Cardiac muscle cell (in vitro differentiated cells and primary cell): ENCODE measurements around the gene CHST2. TPM values are rescaled to one million over a fixed set of nuclear protein-coding genes. Genes with fewer than 3 reads are reported as not detected.

ENCODE experiments used
- DNase-seq, 2 donors: peaks; one replicate each; pipeline versions ENCODE4 v3.0.0 to v3.0.0-alpha.2; 2010 to 2017; ENCODE audit warnings: low read depth in 1 of 2, low spot score in 1 of 2
- H3K27ac ChIP-seq: fragments of 200-600 bp; sonication (generic); 2 replicates; pipeline ENCODE4 v1.5.1; 2016
- H3K27me3 ChIP-seq: fragments of 200-600 bp; sonication (generic); 2 replicates; pipeline ENCODE4 v1.6.0; 2016; ENCODE audit warnings: control low read depth
- H3K36me3 ChIP-seq: fragments of 200-600 bp; sonication (generic); 2 replicates; pipeline ENCODE4 v1.5.1; 2016; ENCODE audit warnings: control low read depth
- H3K4me1 ChIP-seq: fragments of 200-600 bp; sonication (generic); 2 replicates; pipeline ENCODE4 v1.8.1; 2017; ENCODE audit warnings: low read depth, mild to moderate bottlenecking, mixed run types
- H3K4me3 ChIP-seq: fragments of 200-600 bp; sonication (generic); 2 replicates; pipeline ENCODE4 v1.5.1; 2016; ENCODE audit warnings: mild to moderate bottlenecking
- H3K9me3 ChIP-seq: fragments of 200-600 bp; sonication (generic); 2 replicates; pipeline ENCODE4 v1.5.1; 2017; ENCODE audit warnings: low read depth, mild to moderate bottlenecking, control low read depth
- polyA plus RNA-seq: library from polyadenylated mRNA; unstranded; fragments of >200 nt; fragmentation: Nextera tagmentation; extraction: Ambion mirVana; gene quantifications from 2 replicates; pipeline ENCODE4 v1.2.1, GENCODE V29; 2016
- total RNA-seq: library from RNA; depleted of rRNA; stranded (reverse); fragments of >200 nt; gene quantifications from 2 replicates; pipeline ENCODE4 v1.2.3, GENCODE V29; 2016
- TF ChIP-seq, protein P1 (sequence below): IDR thresholded peaks from 2 replicates; pipeline ENCODE4 v1.5.1; 2012; ENCODE audit warnings: low read depth, mild to moderate bottlenecking, low read length

The CHST2 gene
- total and polyA plus RNA-seq, 2 experiments from 2014 or later, result 8.4 to 23.2 TPM

DNA sequence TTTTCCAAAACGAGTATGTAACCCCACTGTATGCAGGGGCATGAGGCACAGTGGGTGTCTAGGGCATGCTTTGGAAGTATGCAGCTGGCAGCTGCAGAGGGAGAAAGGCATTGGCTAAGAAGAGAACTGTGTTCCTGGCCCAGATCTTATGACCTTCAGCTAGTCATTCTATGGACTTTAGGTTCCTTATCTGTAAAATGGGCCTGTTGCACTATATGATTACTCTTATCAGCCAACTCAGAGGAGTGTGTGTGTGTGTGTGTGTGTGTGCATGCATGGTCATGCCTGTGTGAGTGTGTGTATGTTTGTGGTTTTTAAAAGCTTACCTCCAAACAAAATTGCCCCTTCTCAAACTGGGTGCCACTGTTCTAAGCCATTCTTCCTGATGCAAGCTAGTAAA, 27.4 kb upstream of the CHST2 start:
- TF ChIP-seq, protein P1, sequence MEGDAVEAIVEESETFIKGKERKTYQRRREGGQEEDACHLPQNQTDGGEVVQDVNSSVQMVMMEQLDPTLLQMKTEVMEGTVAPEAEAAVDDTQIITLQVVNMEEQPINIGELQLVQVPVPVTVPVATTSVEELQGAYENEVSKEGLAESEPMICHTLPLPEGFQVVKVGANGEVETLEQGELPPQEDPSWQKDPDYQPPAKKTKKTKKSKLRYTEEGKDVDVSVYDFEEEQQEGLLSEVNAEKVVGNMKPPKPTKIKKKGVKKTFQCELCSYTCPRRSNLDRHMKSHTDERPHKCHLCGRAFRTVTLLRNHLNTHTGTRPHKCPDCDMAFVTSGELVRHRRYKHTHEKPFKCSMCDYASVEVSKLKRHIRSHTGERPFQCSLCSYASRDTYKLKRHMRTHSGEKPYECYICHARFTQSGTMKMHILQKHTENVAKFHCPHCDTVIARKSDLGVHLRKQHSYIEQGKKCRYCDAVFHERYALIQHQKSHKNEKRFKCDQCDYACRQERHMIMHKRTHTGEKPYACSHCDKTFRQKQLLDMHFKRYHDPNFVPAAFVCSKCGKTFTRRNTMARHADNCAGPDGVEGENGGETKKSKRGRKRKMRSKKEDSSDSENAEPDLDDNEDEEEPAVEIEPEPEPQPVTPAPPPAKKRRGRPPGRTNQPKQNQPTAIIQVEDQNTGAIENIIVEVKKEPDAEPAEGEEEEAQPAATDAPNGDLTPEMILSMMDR, result no peak
- H3K9me3 ChIP-seq, result no peaks in the 10 kb centered on the region
- no peaks in the 10 kb centered on the region for H3K36me3 ChIP-seq
- H3K27me3 ChIP-seq, result no peaks in the 10 kb centered on the region
- DNase-seq, result no peak
- H3K27ac ChIP-seq, result no peak overlapping the region
- H3K4me3 ChIP-seq, result no peak overlapping the region
- H3K4me1 ChIP-seq, result no peaks in the 10 kb centered on the region

DNA sequence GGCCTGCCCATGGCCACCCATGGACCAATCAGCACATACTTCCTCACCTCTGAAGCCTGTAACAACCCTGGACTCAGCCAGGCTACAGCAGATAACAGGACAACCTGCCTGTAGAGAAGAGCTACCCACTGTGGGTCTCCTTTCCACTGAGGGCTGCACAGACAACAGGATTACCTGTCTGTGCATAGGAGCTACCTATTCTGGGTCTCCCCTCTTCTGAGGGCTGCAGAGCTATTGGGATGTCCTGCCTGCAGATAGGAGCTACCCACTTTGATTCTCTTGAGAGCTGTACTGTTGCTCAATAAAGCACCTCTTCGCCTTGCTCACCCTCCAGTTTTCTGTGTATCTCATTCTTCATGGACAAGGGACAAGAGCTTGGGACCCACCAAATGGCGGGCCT, 23.8 kb upstream of the CHST2 start:
- TF ChIP-seq, protein P1, result no peak
- no peaks in the 10 kb centered on the region for H3K27me3 ChIP-seq
- H3K36me3 ChIP-seq, result no peaks in the 10 kb centered on the region
- no peak overlapping the region for H3K4me3 ChIP-seq
- H3K27ac ChIP-seq, result no peak overlapping the region
- DNase-seq, result no peak
- H3K9me3 ChIP-seq, result no peaks in the 10 kb centered on the region
- no peaks in the 10 kb centered on the region for H3K4me1 ChIP-seq

DNA sequence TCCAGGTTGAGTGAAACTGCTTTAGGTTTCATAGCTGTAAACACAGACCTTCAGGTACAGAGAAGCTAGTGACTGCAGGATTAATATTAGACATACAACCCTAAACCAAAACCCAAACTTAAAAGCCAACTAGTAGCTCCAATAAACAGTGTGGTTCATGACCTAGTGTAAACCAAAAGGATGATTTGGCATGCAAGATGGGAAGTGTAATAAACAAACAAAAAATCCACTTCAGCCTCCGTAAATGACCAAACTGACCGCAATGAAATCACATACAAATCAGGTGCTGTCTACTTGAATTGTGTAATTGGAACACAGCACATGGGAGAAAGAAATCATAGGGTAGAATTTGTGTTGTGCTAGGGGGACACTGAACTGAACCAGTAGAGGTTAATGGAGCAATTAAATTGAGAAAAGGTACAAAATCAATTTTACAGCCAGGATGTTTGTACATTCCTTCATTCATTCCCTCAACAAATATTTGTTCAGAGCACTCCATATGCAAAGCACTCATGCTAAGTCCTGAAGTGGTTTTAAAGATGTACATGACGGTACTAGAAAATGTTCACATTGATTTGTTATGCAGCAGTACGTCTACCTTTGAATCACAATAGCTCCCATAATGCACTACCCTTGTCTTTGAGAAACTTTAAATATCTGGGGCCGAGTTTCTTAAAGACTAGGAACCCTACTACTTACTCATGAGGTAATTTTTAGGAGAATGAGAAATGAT, 21.4 kb upstream of the CHST2 start:
- DNase-seq, result no peak
- no peaks in the 10 kb centered on the region for H3K36me3 ChIP-seq
- H3K27me3 ChIP-seq, result no peaks in the 10 kb centered on the region
- H3K9me3 ChIP-seq, result no peaks in the 10 kb centered on the region
- TF ChIP-seq, protein P1, result no peak
- no peak overlapping the region for H3K27ac ChIP-seq
- no peak overlapping the region for H3K4me3 ChIP-seq
- H3K4me1 ChIP-seq, result peaks cover 5% of the 10 kb centered on the region

DNA sequence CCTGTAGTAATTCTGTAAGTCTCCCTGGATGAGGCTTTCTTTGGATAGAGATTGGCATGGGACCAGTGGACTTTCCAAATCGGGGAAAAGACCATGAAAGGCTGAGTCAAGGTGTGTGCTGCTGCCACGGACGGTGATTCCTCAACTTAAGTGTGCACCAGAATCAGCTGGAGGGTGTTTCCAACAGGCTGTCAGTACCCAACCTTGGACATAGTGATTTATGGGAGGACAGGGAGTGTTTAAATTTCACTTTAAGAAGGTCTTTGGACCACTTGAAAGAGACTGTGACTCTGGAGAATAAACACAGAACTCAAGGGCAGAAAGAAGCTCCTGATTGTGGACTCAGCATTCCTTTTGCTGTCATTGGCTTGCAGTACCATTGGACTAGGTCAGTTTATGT, 20.4 kb upstream of the CHST2 start:
- Histone ChIP-seq H3K27ac (no peak overlapping the region), H3K36me3 (no peaks in the 10 kb centered on the region), H3K9me3 (no peaks in the 10 kb centered on the region), H3K4me1 (peaks cover 5% of the 10 kb centered on the region), H3K27me3 (no peaks in the 10 kb centered on the region), H3K4me3 (no peak overlapping the region)
- TF ChIP-seq, protein P1, result no peak
- DNase-seq, result no peak

DNA sequence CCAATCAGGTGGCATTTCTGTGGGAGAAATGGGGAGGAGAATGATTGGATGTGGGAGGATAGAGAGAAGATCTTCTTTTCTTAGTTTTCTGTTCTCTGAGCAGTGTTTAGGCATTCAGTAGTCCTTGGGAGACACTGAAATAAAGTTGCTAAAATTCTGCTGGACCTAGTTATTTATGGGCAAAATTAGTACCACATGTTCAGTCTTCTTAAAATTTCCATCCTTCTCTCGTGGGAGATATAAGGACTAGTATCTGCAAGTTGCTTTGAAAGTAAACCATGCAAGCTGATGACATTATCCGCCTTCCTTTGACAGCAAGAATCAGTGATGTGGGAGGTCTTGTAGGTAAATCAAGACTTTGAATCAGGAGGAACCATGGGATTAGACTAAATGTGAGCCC, 19.9 kb upstream of the CHST2 start:
- Histone ChIP-seq H3K36me3 (no peaks in the 10 kb centered on the region), H3K27ac (no peak overlapping the region), H3K27me3 (no peaks in the 10 kb centered on the region), H3K4me3 (no peak overlapping the region), H3K4me1 (peaks cover 5% of the 10 kb centered on the region), H3K9me3 (no peaks in the 10 kb centered on the region)
- no peak for DNase-seq
- TF ChIP-seq, protein P1, result no peak
